MG63 (cell line): Measurements from ENCODE around the gene ARHGEF7. TPM values are rescaled to one million over a fixed set of nuclear protein-coding genes. Genes with fewer than 3 reads are reported as not detected.

Source experiments
- DNase-seq: peaks from one replicate; pipeline ENCODE4 v3.0.0-alpha.2; 2020
- H3K27me3 ChIP-seq: fragments of 250-450 bp; sonication (Bioruptor Pico); 2 replicates; pipeline ENCODE4 v1.5.1; 2020; ENCODE audit warnings: mild to moderate bottlenecking, moderate library complexity
- H3K36me3 ChIP-seq: fragments of 250-450 bp; sonication (Bioruptor Pico); 2 replicates; pipeline ENCODE4 v1.5.1; 2020; ENCODE audit warnings: mild to moderate bottlenecking, moderate library complexity
- H3K4me3 ChIP-seq: fragments of 250-450 bp; sonication (Bioruptor Pico); 2 replicates; pipeline ENCODE4 v1.5.1; 2020; ENCODE audit warnings: mild to moderate bottlenecking, moderate library complexity
- H3K9me3 ChIP-seq: fragments of 250-450 bp; sonication (Bioruptor Pico); 2 replicates; pipeline ENCODE4 v1.5.1; 2020; ENCODE audit warnings: mild to moderate bottlenecking, moderate library complexity
- total RNA-seq: library from RNA; depleted of rRNA; stranded (reverse); fragments of >200 nt; shearing (Covaris generic); gene quantifications from 2 replicates; pipeline ENCODE4 v1.2.3, GENCODE V29; 2014; ENCODE audit warnings: low replicate concordance

The ARHGEF7 gene
- total RNA-seq, 1 experiment from 2014 or later: 9.7 TPM

- no peaks in the 10 kb centered on the region for H3K9me3 ChIP-seq
- no peak for DNase-seq
- no peak overlapping the region for H3K4me3 ChIP-seq
- H3K36me3 ChIP-seq: peaks cover 40% of the 10 kb centered on the region
- H3K27me3 ChIP-seq: no peaks in the 10 kb centered on the region
Observed at GRCh38 chr13:111278743-111279652, 163.9 kb downstream of the ARHGEF7 start.

- H3K36me3 ChIP-seq: peaks cover 40% of the 10 kb centered on the region
- no peak overlapping the region for H3K4me3 ChIP-seq
- no peak for DNase-seq
- no peaks in the 10 kb centered on the region for H3K27me3 ChIP-seq
- H3K9me3 ChIP-seq: no peaks in the 10 kb centered on the region
Observed at GRCh38 chr13:111280226-111280625, 165.1 kb downstream of the ARHGEF7 start.

GRCh38 chr13:111280681-111281585 is 165.8 kb downstream of the ARHGEF7 start:
- Histone ChIP-seq H3K9me3 (no peaks in the 10 kb centered on the region), H3K27me3 (no peaks in the 10 kb centered on the region), H3K4me3 (no peak overlapping the region), H3K36me3 (peaks cover 41% of the 10 kb centered on the region)
- no peak for DNase-seq

- no peaks in the 10 kb centered on the region for H3K27me3 ChIP-seq
- peaks cover 35% of the 10 kb centered on the region for H3K36me3 ChIP-seq
- no peaks in the 10 kb centered on the region for H3K9me3 ChIP-seq
- no peak for DNase-seq
- H3K4me3 ChIP-seq: no peak overlapping the region
Observed at GRCh38 chr13:111281751-111282311, 166.7 kb downstream of the ARHGEF7 start.

- no peaks in the 10 kb centered on the region for H3K27me3 ChIP-seq
- no peaks in the 10 kb centered on the region for H3K9me3 ChIP-seq
- no peak for DNase-seq
- H3K36me3 ChIP-seq: peaks cover 31% of the 10 kb centered on the region
- no peak overlapping the region for H3K4me3 ChIP-seq
Observed at GRCh38 chr13:111282425-111282824, 167.3 kb downstream of the ARHGEF7 start.

- no peak overlapping the region for H3K4me3 ChIP-seq
- no peak for DNase-seq
- peaks cover 31% of the 10 kb centered on the region for H3K36me3 ChIP-seq
- H3K9me3 ChIP-seq: no peaks in the 10 kb centered on the region
- no peaks in the 10 kb centered on the region for H3K27me3 ChIP-seq
Observed at GRCh38 chr13:111282997-111283396, 167.9 kb downstream of the ARHGEF7 start.

GRCh38 chr13:111283457-111283856 is 168.3 kb downstream of the ARHGEF7 start:
- no peaks in the 10 kb centered on the region for H3K9me3 ChIP-seq
- no peak overlapping the region for H3K4me3 ChIP-seq
- DNase-seq: no peak
- no peaks in the 10 kb centered on the region for H3K27me3 ChIP-seq
- peaks cover 31% of the 10 kb centered on the region for H3K36me3 ChIP-seq

GRCh38 chr13:111283991-111284390 is 168.9 kb downstream of the ARHGEF7 start:
- peaks cover 31% of the 10 kb centered on the region for H3K36me3 ChIP-seq
- no peaks in the 10 kb centered on the region for H3K27me3 ChIP-seq

GRCh38 chr13:111284565-111284964 is 169.5 kb downstream of the ARHGEF7 start:
- Histone ChIP-seq H3K36me3 (peaks cover 31% of the 10 kb centered on the region), H3K27me3 (no peaks in the 10 kb centered on the region), H3K9me3 (no peaks in the 10 kb centered on the region), H3K4me3 (no peak overlapping the region)
- DNase-seq: no peak

More at GRCh38 chr13:111283991-111284390, 168.9 kb downstream of the ARHGEF7 start:
- DNase-seq: no peak
- H3K9me3 ChIP-seq: no peaks in the 10 kb centered on the region
- no peak overlapping the region for H3K4me3 ChIP-seq

GRCh38 chr13:111286162-111286561 is 171.1 kb downstream of the ARHGEF7 start:
- DNase-seq: no peak
- H3K36me3 ChIP-seq: peaks cover 23% of the 10 kb centered on the region

GRCh38 chr13:111286749-111287148 is 171.6 kb downstream of the ARHGEF7 start:
- no peak overlapping the region for H3K4me3 ChIP-seq
- no peaks in the 10 kb centered on the region for H3K27me3 ChIP-seq
- DNase-seq: no peak
- no peaks in the 10 kb centered on the region for H3K9me3 ChIP-seq
- peaks cover 23% of the 10 kb centered on the region for H3K36me3 ChIP-seq

More at GRCh38 chr13:111286162-111286561, 171.1 kb downstream of the ARHGEF7 start:
- H3K4me3 ChIP-seq: no peak overlapping the region
- H3K9me3 ChIP-seq: no peaks in the 10 kb centered on the region
- no peaks in the 10 kb centered on the region for H3K27me3 ChIP-seq

- H3K9me3 ChIP-seq: no peaks in the 10 kb centered on the region
- no peak for DNase-seq
- no peaks in the 10 kb centered on the region for H3K27me3 ChIP-seq
- peaks cover 20% of the 10 kb centered on the region for H3K36me3 ChIP-seq
- H3K4me3 ChIP-seq: no peak overlapping the region
Observed at GRCh38 chr13:111287201-111287600, 172.1 kb downstream of the ARHGEF7 start.

- Histone ChIP-seq H3K27me3 (no peaks in the 10 kb centered on the region), H3K36me3 (peaks cover 10% of the 10 kb centered on the region), H3K9me3 (no peaks in the 10 kb centered on the region), H3K4me3 (no peak overlapping the region)
- DNase-seq: no peak
Observed at GRCh38 chr13:111288276-111288675, 173.2 kb downstream of the ARHGEF7 start.

GRCh38 chr13:111289251-111289650 is 174.1 kb downstream of the ARHGEF7 start:
- no peak for DNase-seq
- no peak overlapping the region for H3K4me3 ChIP-seq
- H3K36me3 ChIP-seq: peaks cover 8% of the 10 kb centered on the region
- H3K9me3 ChIP-seq: no peaks in the 10 kb centered on the region
- no peaks in the 10 kb centered on the region for H3K27me3 ChIP-seq

- no peak overlapping the region for H3K4me3 ChIP-seq
- H3K9me3 ChIP-seq: no peaks in the 10 kb centered on the region
- DNase-seq: no peak
- no peaks in the 10 kb centered on the region for H3K27me3 ChIP-seq
- H3K36me3 ChIP-seq: no peaks in the 10 kb centered on the region; the same call in none of the 2 replicates
Observed at GRCh38 chr13:111291908-111292307, 176.8 kb downstream of the ARHGEF7 start.

- DNase-seq: no peak
- Histone ChIP-seq H3K36me3 (no peaks in the 10 kb centered on the region; the same call in none of the 2 replicates), H3K27me3 (no peaks in the 10 kb centered on the region), H3K4me3 (no peak overlapping the region), H3K9me3 (no peaks in the 10 kb centered on the region)
Observed at GRCh38 chr13:111292710-111293485, 177.8 kb downstream of the ARHGEF7 start.
